ENCODE data around the gene CDKN2A.

- TF ChIP-seq CTCF (IDR thresholded peaks at IDR 0.05), result no peak
- no peak for TF ChIP-seq POLR2A (IDR thresholded peaks at IDR 0.05)
These were observed 58.6 kb downstream of the CDKN2A start for GRCh38 chr9:21935631-21936030.
